ENCODE measurements around the gene ZNF18.

The ZNF18 gene, protein sequence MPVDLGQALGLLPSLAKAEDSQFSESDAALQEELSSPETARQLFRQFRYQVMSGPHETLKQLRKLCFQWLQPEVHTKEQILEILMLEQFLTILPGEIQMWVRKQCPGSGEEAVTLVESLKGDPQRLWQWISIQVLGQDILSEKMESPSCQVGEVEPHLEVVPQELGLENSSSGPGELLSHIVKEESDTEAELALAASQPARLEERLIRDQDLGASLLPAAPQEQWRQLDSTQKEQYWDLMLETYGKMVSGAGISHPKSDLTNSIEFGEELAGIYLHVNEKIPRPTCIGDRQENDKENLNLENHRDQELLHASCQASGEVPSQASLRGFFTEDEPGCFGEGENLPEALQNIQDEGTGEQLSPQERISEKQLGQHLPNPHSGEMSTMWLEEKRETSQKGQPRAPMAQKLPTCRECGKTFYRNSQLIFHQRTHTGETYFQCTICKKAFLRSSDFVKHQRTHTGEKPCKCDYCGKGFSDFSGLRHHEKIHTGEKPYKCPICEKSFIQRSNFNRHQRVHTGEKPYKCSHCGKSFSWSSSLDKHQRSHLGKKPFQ

GRCh38 chr17:11997147-11997971 lies at the start of gene ZNF18:
TSS of gene ZNF18 (minus strand) at chr17:11997475. CDS start at chr17:11992829, 4,646 bp downstream.
- no peaks in the 10 kb centered on the region for H3K79me2 ChIP-seq (ENCODE audit: low read length)
- H3F3A ChIP-seq (ENCODE audit: insufficient read depth, low read length), result peaks cover 9% of the 10 kb centered on the region
- peak within 1 kb of the TSS; percentile 87 for H3K9ac ChIP-seq (ENCODE audit: low read length)
- H3K36me3 ChIP-seq (replicated peaks; ENCODE audit: insufficient read depth, low read length), result no peaks in the 10 kb centered on the region
- H2AFZ ChIP-seq (ENCODE audit: low read length), result peak within 1 kb of the TSS; percentile 100
- H3K9me2 ChIP-seq (replicated peaks; ENCODE audit: insufficient read depth, low read length), result no peaks in the 10 kb centered on the region
- no peaks in the 10 kb centered on the region for H3K27me3 ChIP-seq (replicated peaks; ENCODE audit: insufficient read depth, low read length)
- TF ChIP-seq, protein P1, sequence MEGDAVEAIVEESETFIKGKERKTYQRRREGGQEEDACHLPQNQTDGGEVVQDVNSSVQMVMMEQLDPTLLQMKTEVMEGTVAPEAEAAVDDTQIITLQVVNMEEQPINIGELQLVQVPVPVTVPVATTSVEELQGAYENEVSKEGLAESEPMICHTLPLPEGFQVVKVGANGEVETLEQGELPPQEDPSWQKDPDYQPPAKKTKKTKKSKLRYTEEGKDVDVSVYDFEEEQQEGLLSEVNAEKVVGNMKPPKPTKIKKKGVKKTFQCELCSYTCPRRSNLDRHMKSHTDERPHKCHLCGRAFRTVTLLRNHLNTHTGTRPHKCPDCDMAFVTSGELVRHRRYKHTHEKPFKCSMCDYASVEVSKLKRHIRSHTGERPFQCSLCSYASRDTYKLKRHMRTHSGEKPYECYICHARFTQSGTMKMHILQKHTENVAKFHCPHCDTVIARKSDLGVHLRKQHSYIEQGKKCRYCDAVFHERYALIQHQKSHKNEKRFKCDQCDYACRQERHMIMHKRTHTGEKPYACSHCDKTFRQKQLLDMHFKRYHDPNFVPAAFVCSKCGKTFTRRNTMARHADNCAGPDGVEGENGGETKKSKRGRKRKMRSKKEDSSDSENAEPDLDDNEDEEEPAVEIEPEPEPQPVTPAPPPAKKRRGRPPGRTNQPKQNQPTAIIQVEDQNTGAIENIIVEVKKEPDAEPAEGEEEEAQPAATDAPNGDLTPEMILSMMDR (IDR thresholded peaks at IDR 0.05; ENCODE audit: low read length), result no peak
- no peak for TF ChIP-seq EZH2phosphoT487 (IDR thresholded peaks at IDR 0.05; ENCODE audit: low read length)
- no peak for TF ChIP-seq EZH2 (optimal IDR thresholded peaks at IDR 0.05; ENCODE audit: low read depth, low read length)
- H3K9me3 ChIP-seq (replicated peaks; ENCODE audit: insufficient read depth, low read length), result no peaks in the 10 kb centered on the region
- H3K27ac ChIP-seq (ENCODE audit: low read length), result peak within 1 kb of the TSS; percentile 80; the same call in 1 of the 2 replicates
- no peaks in the 10 kb centered on the region for H3K4me1 ChIP-seq (ENCODE audit: low read length)
- no peaks in the 10 kb centered on the region for H4K20me1 ChIP-seq (ENCODE audit: insufficient read depth, low read length)
- peak within 1 kb of the TSS; percentile 86 for H3K4me3 ChIP-seq (ENCODE audit: low read length)
- DNase-seq, result peak; percentile 97
- peak within 1 kb of the TSS; percentile 85 for H3K4me2 ChIP-seq (ENCODE audit: low read depth, low read length)

DNA sequence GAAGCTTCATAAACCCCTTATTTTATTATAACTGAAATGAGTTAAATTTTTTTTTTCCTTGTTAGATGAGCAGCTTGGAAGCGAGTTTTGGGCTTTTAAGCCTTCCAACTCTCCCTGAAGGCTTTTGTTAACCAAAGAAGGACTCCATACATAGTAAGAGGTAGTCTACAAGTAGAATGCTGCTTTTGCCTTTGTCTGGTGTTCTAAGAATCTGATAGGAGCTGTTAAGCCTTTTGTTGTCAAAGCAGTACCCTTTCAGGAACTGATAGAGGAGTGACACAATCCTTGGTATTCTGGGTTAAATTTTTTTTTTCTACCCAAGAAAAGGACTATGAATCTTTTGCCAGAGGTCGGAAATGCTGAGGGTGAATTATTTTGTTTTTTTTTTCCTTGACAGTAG lies 49.5 kb upstream of the ZNF18 start:
- H4K20me1 ChIP-seq (ENCODE audit: insufficient read depth, low read length), result no peaks in the 10 kb centered on the region

DNA sequence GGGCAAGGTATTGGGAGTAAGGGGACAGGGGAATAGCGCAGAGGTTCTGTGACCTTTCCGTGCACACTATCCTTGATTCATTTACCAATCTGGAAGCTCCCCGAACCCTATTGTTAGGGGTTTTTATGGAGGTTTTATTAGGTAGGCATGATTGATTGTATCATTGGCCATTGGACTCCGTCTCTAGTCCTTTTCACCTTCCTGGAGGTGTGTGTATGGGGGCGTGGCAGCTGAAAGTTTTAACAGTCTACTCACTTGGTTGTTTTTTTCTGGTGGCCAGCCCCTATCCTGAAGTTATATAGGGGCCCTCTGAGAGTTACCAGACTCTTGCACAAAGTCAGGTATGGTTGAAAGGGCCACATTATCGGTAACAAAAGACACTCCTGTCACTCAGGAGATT lies 46.4 kb upstream of the ZNF18 start:
- TF ChIP-seq, protein P1 (IDR thresholded peaks at IDR 0.05; ENCODE audit: low read length), result no peak
- TF ChIP-seq EZH2phosphoT487 (IDR thresholded peaks at IDR 0.05; ENCODE audit: low read length), result no peak
- TF ChIP-seq EZH2 (optimal IDR thresholded peaks at IDR 0.05; ENCODE audit: low read depth, low read length), result no peak
- DNase-seq, result no peak
- no peak overlapping the region for H3K27ac ChIP-seq (ENCODE audit: low read length)
- no peaks in the 10 kb centered on the region for H3K4me1 ChIP-seq (ENCODE audit: low read length)
- H3K9ac ChIP-seq (ENCODE audit: low read length), result no peak overlapping the region
- no peak overlapping the region for H2AFZ ChIP-seq (ENCODE audit: low read length)
- H3K9me3 ChIP-seq (replicated peaks; ENCODE audit: insufficient read depth, low read length), result no peaks in the 10 kb centered on the region
- no peaks in the 10 kb centered on the region for H3K9me2 ChIP-seq (replicated peaks; ENCODE audit: insufficient read depth, low read length)
- no peak overlapping the region for H3K4me3 ChIP-seq (ENCODE audit: low read length)
- H4K20me1 ChIP-seq (ENCODE audit: insufficient read depth, low read length), result no peaks in the 10 kb centered on the region
- H3K4me2 ChIP-seq (ENCODE audit: low read depth, low read length), result no peak overlapping the region
- H3K36me3 ChIP-seq (replicated peaks; ENCODE audit: insufficient read depth, low read length), result no peaks in the 10 kb centered on the region
- no peaks in the 10 kb centered on the region for H3F3A ChIP-seq (ENCODE audit: insufficient read depth, low read length)
- H3K27me3 ChIP-seq (replicated peaks; ENCODE audit: insufficient read depth, low read length), result no peaks in the 10 kb centered on the region
- H3K79me2 ChIP-seq (ENCODE audit: low read length), result peaks cover 66% of the 10 kb centered on the region

More for the DNA sequence above, 49.5 kb upstream of the ZNF18 start:
- no peaks in the 10 kb centered on the region for H3F3A ChIP-seq (ENCODE audit: insufficient read depth, low read length)
- H3K9me3 ChIP-seq (replicated peaks; ENCODE audit: insufficient read depth, low read length), result no peaks in the 10 kb centered on the region
- H3K4me1 ChIP-seq (ENCODE audit: low read length), result no peaks in the 10 kb centered on the region
- no peaks in the 10 kb centered on the region for H3K9me2 ChIP-seq (replicated peaks; ENCODE audit: insufficient read depth, low read length)
- no peak overlapping the region for H2AFZ ChIP-seq (ENCODE audit: low read length)
- no peak overlapping the region for H3K27ac ChIP-seq (ENCODE audit: low read length)
- no peak for DNase-seq
- no peak overlapping the region for H3K4me3 ChIP-seq (ENCODE audit: low read length)
- TF ChIP-seq, protein P1 (IDR thresholded peaks at IDR 0.05; ENCODE audit: low read length), result no peak
- TF ChIP-seq EZH2phosphoT487 (IDR thresholded peaks at IDR 0.05; ENCODE audit: low read length) (no peak), EZH2 (optimal IDR thresholded peaks at IDR 0.05; ENCODE audit: low read depth, low read length) (no peak)
- H3K36me3 ChIP-seq (replicated peaks; ENCODE audit: insufficient read depth, low read length), result no peaks in the 10 kb centered on the region
- H3K27me3 ChIP-seq (replicated peaks; ENCODE audit: insufficient read depth, low read length), result no peaks in the 10 kb centered on the region
- no peak overlapping the region for H3K9ac ChIP-seq (ENCODE audit: low read length)
- peaks cover 75% of the 10 kb centered on the region for H3K79me2 ChIP-seq (ENCODE audit: low read length)
- no peak overlapping the region for H3K4me2 ChIP-seq (ENCODE audit: low read depth, low read length)

All from MM.1S (cell line).